GM19372 (cell line): ENCODE data around the gene FAM120C.

Experiments
- ATAC-seq: cut with Tn5 transposase; IDR thresholded peaks from one replicate; pipeline ENCODE4 v1.9.1; 2021; ENCODE audit warnings: mild to moderate bottlenecking, low read depth, moderate library complexity; ENCODE audit not compliant: unreplicated experiment

The FAM120C gene

GRCh38 chrX:54171527-54172250 is 11.4 kb downstream of the FAM120C start:
- no peak for ATAC-seq

DNA sequence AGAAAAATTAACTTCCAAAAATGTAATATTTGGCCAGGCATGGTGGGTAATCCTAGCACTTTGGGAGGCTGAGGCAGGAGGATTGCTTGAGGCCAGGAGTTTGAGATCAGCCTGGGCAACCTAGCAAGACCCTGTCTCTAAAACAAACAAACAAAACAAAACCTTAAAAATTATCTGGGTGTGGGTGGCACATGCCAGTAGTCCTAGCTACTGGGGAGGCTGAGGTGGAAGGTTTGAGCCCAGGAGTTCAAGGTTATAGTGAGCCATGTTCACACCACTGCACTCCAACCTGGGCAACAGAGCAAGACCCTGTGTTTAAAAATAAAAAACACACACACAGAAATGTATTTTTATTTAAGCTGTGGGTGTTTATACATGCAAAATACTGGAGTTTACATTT is 12.0 kb downstream of the FAM120C start:
- ATAC-seq = no peak

DNA sequence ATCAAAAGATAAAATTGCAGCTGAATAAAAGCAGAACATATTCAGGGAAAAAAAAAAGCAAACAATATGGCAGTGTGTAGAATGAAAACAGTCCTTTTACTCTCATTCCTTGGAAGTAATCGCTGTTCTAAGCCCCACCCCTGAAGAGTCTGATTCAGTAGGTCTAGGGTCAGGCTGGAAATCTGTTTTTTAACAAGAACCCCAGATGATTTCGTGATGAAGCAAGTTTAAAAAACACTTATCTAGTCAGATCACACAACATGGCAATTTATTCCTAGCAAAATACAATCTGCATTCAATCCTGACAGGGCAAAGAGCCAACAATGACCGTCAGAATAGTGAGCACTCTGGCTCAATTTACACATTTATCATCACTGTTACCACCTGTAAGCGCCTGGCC is 16.1 kb downstream of the FAM120C start:
- no peak for ATAC-seq

DNA sequence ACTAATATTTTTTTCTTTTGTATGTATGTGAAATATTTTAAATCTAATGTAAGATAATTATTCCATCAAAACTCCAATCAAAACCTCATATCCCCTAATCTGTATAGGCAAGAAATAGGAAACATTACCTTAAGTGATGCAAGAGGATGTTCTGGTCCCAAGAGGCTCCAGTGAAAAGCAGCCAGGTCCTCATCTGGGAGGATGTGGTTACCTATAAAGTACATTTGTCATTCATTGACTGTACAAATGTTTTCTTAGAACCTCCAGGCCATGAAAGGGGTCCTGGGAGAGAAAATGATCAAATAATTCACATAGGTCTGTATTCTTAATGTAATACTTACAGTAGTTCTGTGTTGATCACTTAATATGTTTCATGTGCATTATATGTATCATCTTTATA is 25.5 kb downstream of the FAM120C start:
- ATAC-seq = no peak

- ATAC-seq = no peak
Measured at GRCh38 chrX:54134269-54134668, 48.8 kb downstream of the FAM120C start.

GRCh38 chrX:54116391-54116790 is 66.7 kb downstream of the FAM120C start:
- no peak for ATAC-seq

- no peak for ATAC-seq
Measured at GRCh38 chrX:54093571-54093970, 89.5 kb downstream of the FAM120C start.

DNA sequence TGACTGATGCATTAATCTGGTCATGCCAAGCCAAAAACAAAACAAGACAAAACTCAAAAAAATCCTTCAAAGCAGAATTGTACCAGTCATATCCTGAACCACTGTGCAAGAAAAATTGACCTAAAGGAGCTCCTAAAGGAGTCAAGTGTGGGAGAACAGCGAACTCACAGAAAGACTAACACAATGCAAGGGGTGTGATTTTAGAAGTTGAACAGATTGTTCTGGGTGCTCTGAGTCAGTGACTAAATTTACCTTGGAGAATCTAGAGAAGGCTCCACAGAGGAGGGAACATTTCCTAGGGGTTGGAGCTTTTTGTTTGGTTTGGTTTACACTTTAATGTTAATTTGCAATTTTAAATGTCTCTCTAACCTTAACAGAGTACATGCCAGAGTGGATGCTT is 89.9 kb downstream of the FAM120C start:
- ATAC-seq = no peak

- no peak for ATAC-seq
Measured at GRCh38 chrX:54090880-54091279, 92.2 kb downstream of the FAM120C start.

- no peak for ATAC-seq
Measured at GRCh38 chrX:54089191-54089590, 93.9 kb downstream of the FAM120C start.

DNA sequence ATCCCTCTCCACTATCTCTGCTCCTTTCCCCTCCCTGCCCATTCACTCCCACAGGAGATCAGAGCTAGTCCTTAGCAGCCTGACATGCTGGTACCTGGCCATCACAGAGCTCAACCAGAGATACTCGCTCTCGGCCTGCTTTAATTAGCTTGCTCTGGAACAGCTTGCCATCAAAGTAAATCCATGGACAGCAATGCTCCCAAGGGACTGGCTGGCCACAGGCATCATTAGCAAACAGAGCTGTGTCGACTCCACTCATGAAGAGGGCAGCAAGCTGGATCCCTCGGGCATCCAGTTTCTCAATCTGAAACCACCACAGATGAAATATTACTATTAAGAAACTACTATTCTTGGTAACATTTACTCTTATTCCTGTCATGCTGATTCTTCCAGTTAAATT is 95.4 kb downstream of the FAM120C start:
- no peak for ATAC-seq

DNA sequence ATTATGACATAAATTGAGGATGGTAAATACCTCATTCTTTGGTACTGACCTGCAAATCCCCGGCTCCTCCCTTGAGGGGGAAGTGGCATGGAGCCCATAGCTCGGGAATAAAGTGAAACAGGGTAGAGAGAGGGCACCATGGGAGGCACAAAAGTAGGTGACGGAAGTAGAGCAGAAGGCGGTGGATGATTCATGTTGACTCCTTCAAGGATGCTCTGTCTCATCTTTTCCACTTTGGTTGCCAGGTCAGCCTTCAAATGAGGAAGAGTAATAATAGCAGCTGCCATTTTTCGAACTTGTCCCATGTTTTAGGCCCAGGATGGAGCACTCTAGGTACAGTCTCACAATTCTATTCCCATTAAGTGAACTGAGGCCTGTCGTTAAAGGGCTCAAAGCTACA is 97.4 kb downstream of the FAM120C start:
- ATAC-seq = no peak

DNA sequence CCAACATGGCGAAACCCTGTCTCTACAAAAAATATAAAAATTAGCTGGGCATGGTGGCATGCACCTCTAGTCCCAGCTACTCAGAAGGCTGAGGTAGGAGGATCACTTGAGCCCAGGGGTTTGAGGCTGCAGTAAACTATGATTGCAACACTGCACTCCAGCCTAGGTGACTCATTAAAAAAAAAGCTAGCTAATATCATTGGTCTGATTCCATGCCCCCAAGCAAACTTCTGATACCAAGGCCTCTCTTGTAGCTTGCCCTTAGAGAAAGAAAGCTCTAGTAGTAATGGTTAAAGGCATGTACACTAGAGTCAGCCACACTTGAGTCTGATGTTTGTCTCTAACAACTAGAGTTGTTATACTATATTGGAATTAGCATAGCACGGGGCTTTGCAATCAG is 106.2 kb downstream of the FAM120C start:
- no peak for ATAC-seq

- ATAC-seq = no peak
Measured at GRCh38 chrX:54074826-54075225, 108.2 kb downstream of the FAM120C start.

GRCh38 chrX:54067766-54068165 is 115.3 kb downstream of the FAM120C start:
- ATAC-seq = no peak

GRCh38 chrX:54066841-54067240 is 116.2 kb downstream of the FAM120C start:
- no peak for ATAC-seq

DNA sequence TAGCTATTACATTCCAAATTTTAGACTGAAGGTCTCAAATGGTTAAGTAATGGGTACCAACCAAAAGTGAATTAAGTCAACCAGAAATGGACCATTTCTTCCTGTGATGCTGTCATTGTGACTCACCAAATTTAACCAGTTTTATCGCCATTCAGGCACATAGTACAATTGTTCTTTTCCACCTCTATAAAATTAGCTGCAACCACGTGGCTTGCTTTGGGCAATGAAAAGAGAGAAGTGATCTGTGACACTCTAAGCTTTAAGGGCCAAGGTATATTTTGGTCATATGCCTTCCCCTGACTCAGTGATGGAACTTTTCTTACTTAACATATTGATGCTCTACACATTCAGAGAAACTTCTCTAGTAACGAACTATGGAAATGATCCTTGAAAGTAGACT is 118.5 kb downstream of the FAM120C start:
- no peak for ATAC-seq

- no peak for ATAC-seq
Measured at GRCh38 chrX:54063361-54063760, 119.7 kb downstream of the FAM120C start.

- no peak for ATAC-seq
Measured at GRCh38 chrX:54049801-54050200, 133.3 kb downstream of the FAM120C start.

GRCh38 chrX:54048412-54048811 is 134.6 kb downstream of the FAM120C start:
- no peak for ATAC-seq

GRCh38 chrX:54045563-54046228 is 137.4 kb downstream of the FAM120C start:
- ATAC-seq = no peak

- no peak for ATAC-seq
Measured at GRCh38 chrX:54044877-54045338, 138.1 kb downstream of the FAM120C start.
